Mucosa of descending colon (tissue), 3 donors: ENCODE results near the gene SLC24A4. TPM values are rescaled to one million over a fixed set of nuclear protein-coding genes. Genes with fewer than 3 reads are reported as not detected.

ENCODE experiments used
- ATAC-seq: fragments of 200-7000 bp; cut with Tn5 transposase; one replicate; pipeline ENCODE4 v1.9.1; 2020; ENCODE audit warnings: mild to moderate bottlenecking, moderate library complexity
- DNase-seq, 3 donors: peaks; one replicate each; pipeline ENCODE4 v3.0.0-alpha.2; 2020
- H3K36me3 ChIP-seq: fragments of 200-600 bp; one replicate; pipeline ENCODE4 v1.8.0; 2021; ENCODE audit warnings: low read depth, mild to moderate bottlenecking
- H3K4me1 ChIP-seq: fragments of 200-600 bp; one replicate; pipeline ENCODE4 v1.8.0; 2021; ENCODE audit warnings: low read depth, mild to moderate bottlenecking
- H3K4me3 ChIP-seq: fragments of 200-600 bp; one replicate; pipeline ENCODE4 v1.8.0; 2021; ENCODE audit warnings: mild to moderate bottlenecking
- H3K9me3 ChIP-seq: fragments of 200-600 bp; one replicate; pipeline ENCODE4 v1.8.0; 2021; ENCODE audit warnings: mild to moderate bottlenecking
- CTCF ChIP-seq: fragments of 200-600 bp; IDR thresholded peaks from one replicate; pipeline ENCODE4 v1.8.0; 2022; ENCODE audit warnings: antibody characterized with exemption, mild to moderate bottlenecking
- intact Hi-C, 2 donors: fragments of 100-400 bp; cut with DNase I in 1 of 2; cut with micrococcal nuclease in 1 of 2; formaldehyde crosslinking; loops; one replicate each; pipeline versions ENCODE4 v1.11.0 to v1.11.1; 2022; cut with DNase I, micrococcal nuclease
- total RNA-seq, 3 donors: library from RNA; stranded (reverse); fragmentation: NEBNext Ultra II Directional in 2 of 3; extraction: Animal tissue kit (Norgen Biotek cat#: 25700) in 2 of 3; gene quantifications; one replicate each; pipeline versions ENCODE4 v1.2.1 to v1.2.4, GENCODE V29; 2021 to 2023
- donor health status: DM: no; HTN: no; CAD: no; lungs with moderate emphysema.
- donor health status: DM: no; HTN: no; CAD: no.
- donor health status: DM: no; HTN: yes; CAD: no.

The SLC24A4 gene
- total RNA-seq, 3 donors from 2014 or later, result 0.14 to 0.63 (median 0.27) TPM

- no peak for ATAC-seq
Measured at GRCh38 chr14:92280554-92281262, 42.3 kb upstream of the SLC24A4 start.

GRCh38 chr14:92282669-92283068, 40.3 kb upstream of the SLC24A4 start:
- no peak for ATAC-seq
- no peaks in the 10 kb centered on the region for H3K36me3 ChIP-seq
- no peak for TF ChIP-seq CTCF
- H3K4me1 ChIP-seq, result no peaks in the 10 kb centered on the region
- H3K4me3 ChIP-seq, result no peak overlapping the region
- no peaks in the 10 kb centered on the region for H3K9me3 ChIP-seq
- no peak for DNase-seq
- intact Hi-C loops, result no loop called here

More at GRCh38 chr14:92280554-92281262, 42.3 kb upstream of the SLC24A4 start:
- no peaks in the 10 kb centered on the region for H3K36me3 ChIP-seq
- H3K9me3 ChIP-seq, result no peaks in the 10 kb centered on the region
- intact Hi-C loops, result no loop called here
- H3K4me1 ChIP-seq, result no peaks in the 10 kb centered on the region
- TF ChIP-seq CTCF, result no peak
- DNase-seq, result no peak
- H3K4me3 ChIP-seq, result no peak overlapping the region

- no peak overlapping the region for H3K4me3 ChIP-seq
- TF ChIP-seq CTCF, result no peak
- H3K9me3 ChIP-seq, result no peaks in the 10 kb centered on the region
- no peaks in the 10 kb centered on the region for H3K4me1 ChIP-seq
- no peak for ATAC-seq
- intact Hi-C loops, result no loop called here
- DNase-seq, result no peak
- no peaks in the 10 kb centered on the region for H3K36me3 ChIP-seq
Measured at GRCh38 chr14:92285311-92285710, 37.7 kb upstream of the SLC24A4 start.

GRCh38 chr14:92287987-92288386, 35.0 kb upstream of the SLC24A4 start:
- ATAC-seq (peak; percentile 38), DNase-seq (no peak)
- H3K9me3 ChIP-seq, result no peaks in the 10 kb centered on the region
- no peaks in the 10 kb centered on the region for H3K4me1 ChIP-seq
- no peak overlapping the region for H3K4me3 ChIP-seq
- H3K36me3 ChIP-seq, result no peaks in the 10 kb centered on the region
- TF ChIP-seq CTCF, result no peak
- intact Hi-C loops, result no loop called here

- no peak for ATAC-seq
Measured at GRCh38 chr14:92288994-92289660, 33.8 kb upstream of the SLC24A4 start.

More at GRCh38 chr14:92288994-92289660, 33.8 kb upstream of the SLC24A4 start:
- no peak for DNase-seq
- Histone ChIP-seq H3K4me3 (no peak overlapping the region), H3K4me1 (no peaks in the 10 kb centered on the region), H3K9me3 (no peaks in the 10 kb centered on the region), H3K36me3 (no peaks in the 10 kb centered on the region)
- no peak for TF ChIP-seq CTCF
- intact Hi-C loops, result no loop called here
